ENCODE data around the gene GAD1.

DNA sequence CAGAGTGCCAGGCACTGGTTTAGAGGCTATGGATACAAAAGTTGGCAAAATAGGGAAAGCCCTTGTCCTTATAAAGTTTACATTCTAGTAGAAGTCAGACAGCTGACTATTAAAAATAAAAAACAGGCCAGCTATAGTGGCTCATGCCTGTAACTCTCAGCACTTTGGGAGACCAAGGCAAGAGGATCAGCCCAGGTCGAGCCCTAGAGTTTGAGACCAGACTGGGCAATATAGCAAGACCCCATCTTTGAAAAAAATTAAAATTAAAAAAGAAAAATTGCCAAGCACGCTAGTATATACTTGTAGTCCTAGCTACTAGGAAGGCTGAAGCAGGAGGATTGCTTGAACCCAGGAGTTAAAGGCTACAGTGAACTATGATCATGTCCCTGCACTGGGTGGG, 34.0 kb upstream of the GAD1 start:
- no peak for TF ChIP-seq ZNF274 (IDR thresholded peaks at IDR 0.05; ENCODE audit: low read depth, low read length)
- no peak for TF ChIP-seq YY1 (IDR thresholded peaks at IDR 0.05; ENCODE audit: insufficient read depth, insufficient read length)

Data from NT2/D1 (cell line).